B cell (primary cell): ENCODE data around the gene ABCD4. TPM values are rescaled to one million over a fixed set of nuclear protein-coding genes. Genes with fewer than 3 reads are reported as not detected.

Experiments
- ATAC-seq: fragments of 200-7000 bp; cut with Tn5 transposase; one replicate; pipeline ENCODE4 v1.10.0; 2021; ENCODE audit warnings: low read depth, mild to moderate bottlenecking, moderate number of reproducible peaks, moderate library complexity
- CTCF ChIA-PET: fragments of 350-600 bp; sonication (Branson Sonifier 250); formaldehyde crosslinking; loops from one replicate; lab custom pipeline; 2021; ENCODE audit warnings: antibody characterized with exemption, inconsistent platforms; lab: Charles Lee
- POLR2A ChIA-PET: fragments of 350-600 bp; sonication (Branson Sonifier 250); formaldehyde crosslinking; loops from one replicate; lab custom pipeline; 2021; ENCODE audit warnings: antibody characterized with exemption; lab: Charles Lee
- DNase-seq: peaks from one replicate; pipeline ENCODE4 v3.0.0; 2013
- H2AFZ ChIP-seq: 2 replicates; pipeline ENCODE4 v1.6.1; 2012; ENCODE audit warnings: mild to moderate bottlenecking, low read depth, low read length; ENCODE audit not compliant: insufficient read depth, poor library complexity, severe bottlenecking
- H3K27ac ChIP-seq, 2 donors: 1 replicate in 1 of 2; 2 replicates in 1 of 2; pipeline ENCODE4 v1.5.1; 2012 to 2013; ENCODE audit warnings: low read length in 2 of 2, mild to moderate bottlenecking in 2 of 2, moderate library complexity in 1 of 2
- H3K27me3 ChIP-seq, 4 experiments: fragments of 200-600 bp in 1 of 4; sonication (generic) in 1 of 4; replicated peaks in 1 of 4; 1 replicate in 2 of 4; 2 replicates in 2 of 4; pipeline versions ENCODE4 v1.6.1 to v1.7.0; 2013 to 2016; ENCODE audit warnings: low read length in 3 of 4, mild to moderate bottlenecking in 2 of 4, mixed read lengths in 1 of 4, moderate library complexity in 1 of 4; ENCODE audit not compliant: insufficient read depth in 4 of 4, control insufficient read depth in 3 of 4; ENCODE audit errors: control extremely low read depth in 1 of 4
- H3K36me3 ChIP-seq, 2 experiments: replicated peaks in 1 of 2; 1 replicate in 1 of 2; 2 replicates in 1 of 2; pipeline versions ENCODE4 v1.6.1 to v1.7.1; 2013; ENCODE audit warnings: low read length in 1 of 2; ENCODE audit not compliant: insufficient read depth in 2 of 2, control insufficient read depth in 1 of 2; ENCODE audit errors: control extremely low read depth in 1 of 2, extremely low read depth in 1 of 2
- H3K4me1 ChIP-seq, 2 donors: fragments of 200-600 bp in 1 of 2; sonication (generic) in 1 of 2; 1 replicate in 1 of 2; 2 replicates in 1 of 2; pipeline versions ENCODE4 v1.5.1 to v1.6.1; 2013 to 2017; ENCODE audit warnings: low read length in 2 of 2; ENCODE audit not compliant: control insufficient read depth in 2 of 2, insufficient read depth in 2 of 2
- H3K4me2 ChIP-seq: replicated peaks from 2 replicates; pipeline ENCODE3; 2012; ENCODE audit warnings: mild to moderate bottlenecking, low read depth, low read length; ENCODE audit not compliant: poor library complexity, severe bottlenecking
- H3K4me3 ChIP-seq, 5 experiments: fragments of 200-600 bp in 1 of 5; sonication (generic) in 1 of 5; 1 replicate in 3 of 5; 2 replicates in 2 of 5; pipeline versions ENCODE4 v1.5.1 to v1.7.0; 2011 to 2016; ENCODE audit warnings: low read length in 4 of 5, mild to moderate bottlenecking in 4 of 5, low read depth in 2 of 5, control low read depth in 1 of 5, moderate library complexity in 1 of 5; ENCODE audit not compliant: insufficient read depth in 1 of 5; ENCODE audit errors: control extremely low read depth in 1 of 5, extremely low read depth in 1 of 5
- H3K79me2 ChIP-seq: fragments of 200-600 bp; sonication (generic); one replicate; pipeline ENCODE4 v1.6.0; 2016; ENCODE audit warnings: low read length; ENCODE audit not compliant: control insufficient read depth, insufficient read depth
- H3K9ac ChIP-seq: fragments of 200-600 bp; sonication (generic); 2 replicates; pipeline ENCODE4 v1.6.1; 2017; ENCODE audit warnings: mild to moderate bottlenecking, low read length, moderate library complexity
- H3K9me3 ChIP-seq, 3 donors: one replicate each; pipeline versions ENCODE4 v1.6.1 to v1.7.1; 2013; ENCODE audit warnings: low read length in 2 of 3; ENCODE audit not compliant: control insufficient read depth in 2 of 3, insufficient read depth in 1 of 3; ENCODE audit errors: control extremely low read depth in 1 of 3
- H4K20me1 ChIP-seq: 2 replicates; pipeline ENCODE4 v1.6.0; 2012; ENCODE audit warnings: mild to moderate bottlenecking, low read length; ENCODE audit not compliant: insufficient read depth, control insufficient read depth, poor library complexity, severe bottlenecking
- H3K27ac Mint-ChIP-seq: one replicate; pipeline ENCODE4 v1.8.0; 2021; ENCODE audit warnings: mixed read lengths
- H3K27me3 Mint-ChIP-seq: one replicate; pipeline ENCODE4 v1.8.0; 2021; ENCODE audit warnings: mixed read lengths
- H3K4me1 Mint-ChIP-seq: one replicate; pipeline ENCODE4 v1.8.0; 2021; ENCODE audit warnings: mixed read lengths
- H3K4me3 Mint-ChIP-seq: one replicate; pipeline ENCODE4 v1.8.0; 2021; ENCODE audit warnings: mixed read lengths
- H3K9me3 Mint-ChIP-seq: one replicate; pipeline ENCODE4 v1.8.0; 2022; ENCODE audit warnings: mixed read lengths; ENCODE audit not compliant: insufficient read depth
- CTCF ChIP-seq: fragments of 200-600 bp; IDR thresholded peaks from one replicate; pipeline ENCODE4 v1.8.0; 2022; ENCODE audit warnings: antibody characterized with exemption, mild to moderate bottlenecking
- EZH2 ChIP-seq: IDR thresholded peaks from 2 replicates; pipeline ENCODE4 v1.6.1; 2012; ENCODE audit warnings: borderline replicate concordance, low read depth, mild to moderate bottlenecking, moderate library complexity, low read length; ENCODE audit not compliant: insufficient read depth, poor library complexity, severe bottlenecking
- WGBS: methylation state at CpG from one replicate; pipeline ENCODE4 v1.1.5; 2013; ENCODE audit warnings: missing lambda C conversion rate; ENCODE audit not compliant: insufficient coverage; 5-methylcytosine and 5-hydroxymethylcytosine counted together
- intact Hi-C: fragments of 100-400 bp; cut with micrococcal nuclease; formaldehyde crosslinking; loops from one replicate; pipeline ENCODE4 v1.10.0; 2022
- polyA plus RNA-seq: library from polyadenylated mRNA; depleted of rRNA; stranded (reverse); fragments of >200 nt; gene quantifications from 2 replicates; pipeline ENCODE4 v1.2.3, GENCODE V29; 2012
- total RNA-seq, 2 donors: library from RNA; stranded (reverse); fragments of 120-200 nt in 1 of 2; gene quantifications; 1 replicate in 1 of 2; 2 replicates in 1 of 2; pipeline versions ENCODE4 v1.2.3 to v1.2.4, GENCODE V29; 2013 to 2022

Gene ABCD4
- total and polyA plus RNA-seq, 2 donors (not counting 1 experiment from before 2014, with no cell fraction given) = 90.0 to 125 TPM

DNA sequence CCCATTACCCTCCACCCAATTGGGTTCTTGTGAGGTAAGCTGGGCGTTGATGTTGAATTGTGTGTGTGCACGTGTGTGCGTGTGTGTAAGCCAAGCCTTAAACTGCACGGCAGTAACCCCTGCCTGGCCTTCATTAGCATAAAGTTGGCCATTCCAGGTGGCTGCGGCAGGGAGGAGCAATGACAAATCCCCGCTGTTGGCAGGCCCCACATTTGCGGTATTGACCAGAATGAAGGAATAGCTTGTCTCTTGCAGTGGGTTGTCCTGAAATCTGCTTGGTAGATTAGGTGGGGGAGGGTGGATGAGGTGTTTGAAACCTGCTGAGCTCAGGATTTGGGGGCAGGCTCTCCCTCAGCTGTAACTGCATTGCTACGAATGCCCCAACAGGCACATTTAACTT lies 56.2 kb downstream of the ABCD4 start:
- Histone ChIP-seq H3K79me2 (no peaks in the 10 kb centered on the region), H3K4me2 (no peak overlapping the region), H3K4me3 (no peak overlapping the region), H4K20me1 (no peaks in the 10 kb centered on the region), H3K36me3 (no peaks in the 10 kb centered on the region), H3K9ac (no peak overlapping the region), H3K4me1 (peaks cover 10 to 15% of the 10 kb centered on the region in 2 donors), H3K9me3 (peaks cover 0 to 4% (median 0%) of the 10 kb centered on the region in 3 donors), H3K27me3 (peaks cover 2 to 65% (median 37%) of the 10 kb centered on the region in 4 experiments), H2AFZ (no peak overlapping the region), H3K27ac (no peak overlapping the region)
- Mint-ChIP-seq H3K4me1 (peaks cover 12% of the 10 kb centered on the region), H3K9me3 (no peaks in the 10 kb centered on the region), H3K27ac (no peak overlapping the region), H3K4me3 (no peak overlapping the region), H3K27me3 (peaks cover 73% of the 10 kb centered on the region)
- CTCF ChIA-PET = interaction anchor here (1.0 to 1.8 kb wide), 4 partner anchors 8 to 134 kb away, joined by 3 to 10 read pairs (median 4); no protein-coding TSS in a partner anchor
- DNase-seq (no peak), ATAC-seq (no peak)
- intact Hi-C loops = no loop called here
- WGBS = 96% methylated on average over 8 of the region's 8 CpGs
- POLR2A ChIA-PET = no interaction called here
- TF ChIP-seq EZH2 (no peak), CTCF (no peak)

GRCh38 chr14:74245292-74245691 lies 57.4 kb downstream of the ABCD4 start:
- no peaks in the 10 kb centered on the region for H3K79me2 ChIP-seq
- Mint-ChIP-seq H3K9me3 (no peaks in the 10 kb centered on the region), H3K4me1 (peaks cover 20% of the 10 kb centered on the region), H3K27ac (no peak overlapping the region), H3K27me3 (peaks cover 69% of the 10 kb centered on the region), H3K4me3 (no peak overlapping the region)
- DNase-seq (no peak), ATAC-seq (no peak)
- ChIA-PET POLR2A (no interaction called here), CTCF (interaction anchor here (1.2 to 1.8 kb wide), 3 partner anchors 9 to 133 kb away, joined by 3 to 10 read pairs (median 4); no protein-coding TSS in a partner anchor)
- no peaks in the 10 kb centered on the region for H3K36me3 ChIP-seq
- intact Hi-C loops = no loop called here
- no peaks in the 10 kb centered on the region for H4K20me1 ChIP-seq
- peaks cover 20 to 25% of the 10 kb centered on the region in 2 donors for H3K4me1 ChIP-seq
- no peak overlapping the region for H3K9ac ChIP-seq
- no peak overlapping the region for H3K4me3 ChIP-seq
- no peak overlapping the region for H3K27ac ChIP-seq
- WGBS = 70% methylated on average over 5 of the region's 7 CpGs
- H3K9me3 ChIP-seq = peaks cover 0 to 15% (median 0%) of the 10 kb centered on the region in 3 donors
- TF ChIP-seq CTCF = no peak
- TF ChIP-seq EZH2 = no peak
- no peak overlapping the region for H3K4me2 ChIP-seq
- peaks cover 2 to 73% (median 44%) of the 10 kb centered on the region in 4 experiments for H3K27me3 ChIP-seq
- no peak overlapping the region for H2AFZ ChIP-seq
